Choroid plexus epithelial cell (primary cell): ENCODE results near the gene TUBE1.

Experiments
- DNase-seq: peaks from one replicate; pipeline ENCODE4 v3.0.0-alpha.2; 2010; ENCODE audit warnings: low read depth
- H3K4me3 ChIP-seq: 2 replicates; pipeline ENCODE4 v1.5.1; 2011; ENCODE audit warnings: low read depth, mild to moderate bottlenecking, control low read depth, low read length, moderate library complexity
- TF ChIP-seq, protein P1 (sequence below): conservative IDR thresholded peaks from 2 replicates; pipeline ENCODE4 v1.5.1; 2011; ENCODE audit warnings: low read depth, mild to moderate bottlenecking, control low read depth, inconsistent platforms, low read length, moderate library complexity

The TUBE1 gene

DNA sequence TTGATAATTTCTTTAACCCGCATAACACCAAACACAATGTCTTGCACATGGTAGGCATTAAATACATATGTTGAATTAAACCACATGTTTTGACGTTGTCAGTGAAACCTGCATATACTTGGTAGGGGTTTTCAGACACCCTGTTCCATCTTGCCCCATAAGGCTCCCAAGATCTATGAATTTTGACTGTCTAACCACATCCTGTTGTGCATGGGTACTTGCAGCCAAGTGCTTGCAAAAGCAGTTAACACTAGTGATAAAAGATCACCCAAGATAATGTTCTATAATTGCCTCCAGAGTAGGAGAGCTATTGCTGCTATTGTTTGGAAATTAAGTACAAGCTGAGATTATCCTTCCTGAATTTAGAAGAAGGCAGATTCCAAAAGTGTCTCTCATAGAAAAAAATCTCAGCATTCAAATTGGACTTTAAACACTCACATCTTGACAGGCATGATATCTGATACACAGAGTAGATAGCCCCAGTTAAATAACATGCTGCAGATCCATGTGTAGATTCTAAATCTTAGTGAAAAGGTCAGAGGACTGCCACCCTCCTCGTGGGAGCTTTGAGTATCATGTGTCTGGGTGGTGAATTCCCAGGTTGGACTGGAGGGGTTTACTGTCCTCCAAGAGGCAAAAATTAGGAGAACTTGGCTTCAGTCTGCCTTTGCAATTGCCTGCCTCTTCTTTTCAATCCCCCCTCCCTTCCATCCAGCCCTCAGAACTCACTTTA, 59.2 kb downstream of the TUBE1 start:
- DNase-seq, result peak; percentile 50
- H3K4me3 ChIP-seq, result no peak overlapping the region
- TF ChIP-seq, protein P1, sequence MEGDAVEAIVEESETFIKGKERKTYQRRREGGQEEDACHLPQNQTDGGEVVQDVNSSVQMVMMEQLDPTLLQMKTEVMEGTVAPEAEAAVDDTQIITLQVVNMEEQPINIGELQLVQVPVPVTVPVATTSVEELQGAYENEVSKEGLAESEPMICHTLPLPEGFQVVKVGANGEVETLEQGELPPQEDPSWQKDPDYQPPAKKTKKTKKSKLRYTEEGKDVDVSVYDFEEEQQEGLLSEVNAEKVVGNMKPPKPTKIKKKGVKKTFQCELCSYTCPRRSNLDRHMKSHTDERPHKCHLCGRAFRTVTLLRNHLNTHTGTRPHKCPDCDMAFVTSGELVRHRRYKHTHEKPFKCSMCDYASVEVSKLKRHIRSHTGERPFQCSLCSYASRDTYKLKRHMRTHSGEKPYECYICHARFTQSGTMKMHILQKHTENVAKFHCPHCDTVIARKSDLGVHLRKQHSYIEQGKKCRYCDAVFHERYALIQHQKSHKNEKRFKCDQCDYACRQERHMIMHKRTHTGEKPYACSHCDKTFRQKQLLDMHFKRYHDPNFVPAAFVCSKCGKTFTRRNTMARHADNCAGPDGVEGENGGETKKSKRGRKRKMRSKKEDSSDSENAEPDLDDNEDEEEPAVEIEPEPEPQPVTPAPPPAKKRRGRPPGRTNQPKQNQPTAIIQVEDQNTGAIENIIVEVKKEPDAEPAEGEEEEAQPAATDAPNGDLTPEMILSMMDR, result no peak

DNA sequence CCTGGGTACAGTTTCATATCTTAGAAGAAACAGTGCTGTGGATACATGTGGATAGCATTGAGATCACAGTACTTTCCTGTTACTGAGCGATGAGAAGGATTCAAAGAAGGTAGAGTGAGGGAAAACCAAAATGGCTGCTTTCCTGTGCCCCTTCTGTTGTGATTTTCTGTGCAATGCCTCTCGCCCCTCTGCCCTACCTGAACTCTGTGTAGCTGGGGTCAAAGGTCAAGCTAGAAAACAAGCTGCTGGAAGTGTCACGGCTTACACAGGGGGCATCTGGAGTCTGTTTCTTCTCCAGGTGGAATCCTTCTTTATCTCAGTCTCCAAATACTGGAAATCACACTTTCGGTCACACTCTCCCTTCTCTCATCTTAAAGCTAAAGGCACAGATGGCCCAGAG, 60.3 kb downstream of the TUBE1 start:
- TF ChIP-seq, protein P1, result no peak
- no peak overlapping the region for H3K4me3 ChIP-seq
- no peak for DNase-seq

DNA sequence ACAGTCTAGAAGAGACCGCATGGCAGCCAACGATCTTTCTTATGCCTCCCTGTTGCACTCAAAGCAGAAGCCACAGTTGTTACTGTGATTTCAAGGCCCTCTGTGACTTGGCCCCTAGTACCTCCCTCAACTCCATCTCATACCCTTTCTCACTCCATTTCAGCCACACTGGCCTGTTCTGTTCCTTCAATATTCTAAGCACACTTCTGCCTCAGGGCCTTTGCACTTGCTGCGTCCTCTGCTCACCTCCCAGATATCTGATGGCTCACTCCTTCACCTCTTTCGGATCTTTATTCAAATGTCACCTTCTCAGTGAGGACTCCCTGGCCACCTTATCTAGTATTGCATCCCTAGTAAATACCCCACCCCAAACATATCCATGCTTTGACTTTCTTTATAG, 62.8 kb downstream of the TUBE1 start:
- DNase-seq, result no peak
- no peak overlapping the region for H3K4me3 ChIP-seq
- TF ChIP-seq, protein P1, result no peak

DNA sequence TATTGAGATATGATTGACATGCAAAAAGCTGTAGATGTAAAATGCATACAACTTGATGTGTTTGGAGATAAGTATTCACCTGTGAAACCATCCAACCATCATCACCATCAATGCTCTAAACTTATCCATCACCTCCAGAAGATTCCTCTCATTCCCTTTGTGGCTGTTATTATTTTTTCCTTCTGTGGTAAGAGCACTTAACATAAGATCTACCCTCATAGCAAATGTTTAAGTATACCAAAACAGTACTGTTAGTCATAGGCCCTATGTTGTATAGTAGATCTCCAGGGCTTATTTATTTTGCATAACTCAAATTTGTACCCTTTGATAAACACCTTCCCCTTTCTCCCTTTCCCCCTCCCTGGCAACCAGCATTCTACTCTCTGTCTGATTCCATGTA, 64.5 kb downstream of the TUBE1 start:
- no peak for DNase-seq
- H3K4me3 ChIP-seq, result no peak overlapping the region
- TF ChIP-seq, protein P1, result no peak

DNA sequence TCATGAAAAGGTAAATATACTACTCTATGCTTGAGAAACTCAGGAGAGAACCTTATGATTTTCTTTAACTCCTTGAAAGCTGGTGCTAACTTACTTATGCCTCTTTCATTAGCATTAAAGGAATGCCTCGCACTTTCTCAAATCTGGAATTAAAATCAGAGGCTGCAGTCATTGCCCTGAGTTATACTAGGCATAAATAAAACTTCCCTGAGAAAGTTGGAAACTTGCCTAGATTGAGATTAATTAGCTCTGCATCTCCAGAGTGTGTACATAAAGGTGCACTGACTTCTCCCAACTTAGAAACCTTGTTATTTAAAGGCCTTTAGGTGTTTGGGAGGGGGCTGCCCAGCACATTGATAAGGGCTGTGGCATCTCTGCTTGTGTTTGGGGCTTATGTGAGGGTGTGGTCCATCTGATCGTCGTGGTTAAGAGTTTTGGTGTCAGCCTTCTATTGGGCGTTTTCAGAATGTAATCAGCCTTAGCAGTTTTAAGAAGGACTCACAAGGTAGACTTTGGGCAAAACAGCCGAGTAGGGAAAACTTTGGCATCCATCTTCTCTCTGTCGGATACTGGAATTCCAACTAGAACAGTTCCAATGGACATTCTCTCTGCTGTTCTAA, 65.5 kb downstream of the TUBE1 start:
- H3K4me3 ChIP-seq, result no peak overlapping the region
- TF ChIP-seq, protein P1, result no peak
- DNase-seq, result no peak
